GM10248 (cell line): ENCODE data around the gene RRP12.

Experiments used
- CTCF ChIA-PET: fragments of 300-600 bp; sonication (Branson Sonifier 250); formaldehyde crosslinking; extraction: SDS; loops from one replicate; lab custom pipeline; 2021; ENCODE audit warnings: antibody characterized with exemption; lab: Yijun Ruan, JAX
- POLR2A ChIA-PET: fragments of 350-650 bp; sonication (Branson Sonifier 250); formaldehyde crosslinking; extraction: SDS; loops from one replicate; lab custom pipeline; 2020; ENCODE audit warnings: antibody characterized with exemption; lab: Yijun Ruan, JAX
- DNase-seq: peaks from one replicate; pipeline ENCODE4 v3.0.0; 2012; ENCODE audit errors: extremely low spot score
- CTCF ChIP-seq: IDR thresholded peaks from 2 replicates; pipeline ENCODE4 v1.5.1; 2012; ENCODE audit warnings: mild to moderate bottlenecking, low read depth; ENCODE audit errors: extremely low read depth, missing control alignments, control extremely low read depth

RRP12 gene

GRCh38 chr10:97331153-97331703, 69.9 kb downstream of the RRP12 start:
- CTCF ChIA-PET = interaction anchor here (0.7 to 4.5 kb wide), 4 partner anchors 9 to 125 kb away, joined by 3 to 24 read pairs (median 4); partner anchors contain the start of gene FRAT1
- DNase-seq = no peak
- TF ChIP-seq CTCF = no peak
- POLR2A ChIA-PET = interaction anchor here (1.1 kb wide), 1 partner anchor 12 kb away, joined by 3 read pairs; the partner anchor contains the start of gene FRAT1

- CTCF ChIA-PET = interaction anchor here (1.4 kb wide), 1 partner anchor 51 kb away, joined by 6 read pairs; no protein-coding TSS in a partner anchor
- TF ChIP-seq CTCF = no peak
- POLR2A ChIA-PET = no interaction called here
- no peak for DNase-seq
Observed at GRCh38 chr10:97329766-97330165, 71.4 kb downstream of the RRP12 start.

GRCh38 chr10:97328646-97329453, 72.3 kb downstream of the RRP12 start:
- TF ChIP-seq CTCF = no peak
- CTCF ChIA-PET = interaction anchor here (0.8 to 1.4 kb wide), 2 partner anchors 9 to 50 kb away, joined by 3 to 6 read pairs; partner anchors contain the start of gene FRAT1
- POLR2A ChIA-PET = no interaction called here
- DNase-seq = no peak

- ChIA-PET POLR2A (no interaction called here), CTCF (no interaction called here)
- no peak for DNase-seq
- no peak for TF ChIP-seq CTCF
Observed at GRCh38 chr10:97327348-97328294, 73.5 kb downstream of the RRP12 start.

- ChIA-PET POLR2A (no interaction called here), CTCF (interaction anchor here (1.5 kb wide), 1 partner anchor 8 kb away, joined by 3 read pairs; no protein-coding TSS in a partner anchor)
- TF ChIP-seq CTCF = no peak
- no peak for DNase-seq
Observed at GRCh38 chr10:97325754-97326153, 75.4 kb downstream of the RRP12 start.

GRCh38 chr10:97323501-97323900, 77.6 kb downstream of the RRP12 start:
- ChIA-PET POLR2A (no interaction called here), CTCF (no interaction called here)
- TF ChIP-seq CTCF = no peak
- no peak for DNase-seq
